ENCODE results near the gene CA7.

CA7 gene

GRCh38 chr16:66872559-66872942 is 28.3 kb downstream of the CA7 start:
- in situ Hi-C loops (cut with HindIII; ENCODE audit: low sequenced_read_pairs), result no loop called here

- in situ Hi-C loops (cut with HindIII; ENCODE audit: low sequenced_read_pairs), result no loop called here
These were observed 28.9 kb downstream of the CA7 start for GRCh38 chr16:66872943-66873684.

DNA sequence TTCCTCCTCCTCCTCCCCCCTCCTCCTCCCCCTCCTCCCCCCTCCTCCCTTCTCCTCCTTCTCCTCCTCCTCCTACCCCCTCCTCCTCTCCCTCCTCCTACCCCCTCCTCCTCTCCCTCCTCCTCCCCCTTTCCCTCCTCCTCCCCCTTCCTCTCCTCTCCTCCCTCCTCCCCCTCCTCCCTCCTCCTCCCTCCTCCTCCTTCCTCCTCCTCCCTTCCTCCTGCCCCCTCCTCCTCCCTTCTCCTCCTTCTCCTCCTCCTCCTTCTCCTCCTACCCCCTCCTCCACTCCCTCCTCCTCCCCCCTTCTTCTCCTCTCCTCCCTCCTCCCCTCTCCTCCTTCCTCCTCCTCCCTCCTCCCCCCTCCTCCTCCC is 29.5 kb downstream of the CA7 start:
- in situ Hi-C loops (cut with HindIII; ENCODE audit: low sequenced_read_pairs), result no loop called here

DNA sequence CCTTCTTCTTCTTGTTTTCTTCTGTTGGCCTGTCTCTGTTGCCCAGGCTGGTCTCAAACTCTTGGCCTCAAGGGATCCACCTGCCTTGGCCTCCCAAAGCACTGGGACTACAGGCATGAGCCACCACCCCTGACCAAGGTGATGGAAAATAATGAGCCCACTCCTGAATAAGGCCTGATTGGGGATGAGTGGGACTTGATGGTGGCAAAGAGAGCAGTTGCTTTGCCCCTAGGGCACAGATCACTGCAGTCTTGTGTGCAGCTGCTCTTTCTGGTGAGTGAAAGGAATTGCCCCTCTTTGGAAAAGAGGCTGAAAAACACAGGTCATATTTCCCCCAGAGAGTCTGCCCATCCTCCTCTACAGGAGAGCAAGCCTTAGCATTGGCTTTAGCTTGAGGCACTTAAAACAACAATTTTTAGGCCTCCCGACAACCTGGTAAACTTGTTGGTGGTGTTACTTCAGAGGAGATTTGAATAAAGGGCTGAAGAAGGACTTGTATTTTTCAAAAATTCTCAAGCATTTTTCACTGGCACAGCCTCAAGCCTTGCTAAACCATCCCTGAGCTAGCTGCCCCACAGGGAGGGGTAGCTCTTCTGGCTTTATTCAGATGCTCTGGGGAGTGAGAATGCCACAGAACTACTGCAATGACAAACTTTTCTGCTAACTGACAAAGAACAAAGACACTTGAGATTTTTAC is 30.0 kb downstream of the CA7 start:
- in situ Hi-C loops (cut with HindIII; ENCODE audit: low sequenced_read_pairs), result no loop called here

DNA sequence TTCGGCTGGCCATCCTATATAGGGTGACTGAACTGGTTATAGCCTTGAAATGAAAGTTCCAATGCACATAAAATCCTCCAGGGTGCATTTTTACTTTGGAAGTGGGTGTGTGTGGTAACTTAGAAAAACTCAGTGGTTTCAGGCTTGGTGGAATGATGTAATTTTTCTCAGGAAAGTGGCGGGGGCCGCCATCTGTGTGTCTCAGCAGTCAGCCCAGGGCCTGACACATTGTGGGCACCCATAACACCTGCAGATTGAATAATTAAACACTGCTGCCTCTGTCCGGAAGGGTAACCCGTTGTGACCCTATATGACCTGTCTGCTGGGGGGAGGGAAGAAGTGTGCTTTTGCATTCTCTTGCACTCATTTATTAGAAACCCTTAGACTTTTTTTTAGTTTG is 33.9 kb downstream of the CA7 start:
- in situ Hi-C loops (cut with HindIII; ENCODE audit: low sequenced_read_pairs), result no loop called here

DNA sequence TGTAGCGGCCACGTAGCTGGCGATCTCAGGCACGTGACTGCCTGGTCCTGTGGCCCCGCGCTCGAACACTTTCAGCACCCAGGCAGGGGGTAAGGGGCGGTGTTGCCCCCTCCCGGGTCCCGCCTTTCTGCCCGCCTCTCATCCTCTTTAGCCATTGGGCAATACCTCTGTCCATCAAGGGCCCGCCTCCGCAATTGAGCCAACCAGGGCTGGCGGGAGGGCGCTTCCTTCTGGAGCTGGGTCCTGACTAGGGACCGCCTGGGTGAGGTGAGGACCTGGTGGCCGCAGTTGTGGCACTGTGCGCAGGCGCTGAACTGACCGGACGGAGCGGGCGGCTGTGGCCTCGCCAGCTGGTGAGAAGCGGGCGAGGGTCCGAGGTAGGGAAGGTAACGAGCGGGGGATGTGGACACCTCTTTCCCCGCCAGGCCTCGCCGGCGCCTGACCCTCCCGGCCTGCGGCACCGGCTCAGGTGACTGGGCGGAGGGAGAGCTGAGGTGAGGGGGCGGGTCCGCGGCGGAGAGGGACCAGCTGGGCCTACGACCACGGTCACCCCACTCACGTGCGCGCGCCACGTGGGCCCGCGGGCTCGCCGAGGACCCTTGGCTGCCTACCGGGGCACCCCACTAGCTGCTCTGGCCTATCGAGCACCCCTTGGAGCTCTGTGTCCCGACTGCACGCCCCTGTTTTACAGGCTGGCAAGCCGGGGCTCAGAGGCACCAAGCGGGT is 36.2 kb downstream of the CA7 start, which contains the start of gene PDP2:
PDP2 (plus strand) TSS at position 228 of the 726 bp plus-strand sequence. CDS start 3,770 bp downstream, outside the sequence.
- in situ Hi-C loops (cut with HindIII; ENCODE audit: low sequenced_read_pairs), result loop anchor here (5.0 kb wide), 1 partner anchor 57 kb away; the partner anchor contains the start of gene CES2

- in situ Hi-C loops (cut with HindIII; ENCODE audit: low sequenced_read_pairs), result loop anchor here (5.0 kb wide), 1 partner anchor 56 kb away; the partner anchor contains the start of gene CES2
These were observed 36.8 kb downstream of the CA7 start for GRCh38 chr16:66881014-66881417.

- in situ Hi-C loops (cut with HindIII; ENCODE audit: low sequenced_read_pairs), result loop anchor here (5.0 kb wide), 1 partner anchor 56 kb away; the partner anchor contains the start of gene CES2
These were observed 37.3 kb downstream of the CA7 start for GRCh38 chr16:66881560-66881959.

DNA sequence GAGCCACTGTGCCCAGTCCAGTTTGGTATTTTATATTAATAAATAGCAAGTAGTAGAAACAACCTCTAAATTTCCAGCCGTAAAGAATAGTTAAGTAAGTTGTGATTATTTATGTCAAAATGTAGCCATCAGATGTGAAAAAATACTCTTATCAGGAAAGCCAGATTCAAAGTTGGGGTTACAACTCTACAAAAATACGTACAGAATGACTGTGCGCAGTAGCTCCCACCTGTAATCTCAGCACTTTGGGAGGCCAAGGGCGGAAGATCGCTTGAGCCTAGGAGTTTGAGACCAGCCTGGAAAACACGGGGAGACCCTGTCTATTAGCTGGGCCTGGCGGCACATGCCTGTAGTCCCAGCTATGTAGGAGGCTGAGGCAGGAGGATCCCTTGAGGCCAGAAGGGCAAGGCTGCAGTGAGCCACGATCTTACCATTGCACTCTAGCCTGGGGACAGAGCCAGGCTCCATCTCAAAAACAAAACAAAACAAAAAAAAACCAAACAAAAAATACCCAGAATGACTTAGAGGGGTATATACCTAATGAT is 37.8 kb downstream of the CA7 start:
- in situ Hi-C loops (cut with HindIII; ENCODE audit: low sequenced_read_pairs), result loop anchor here (5.0 kb wide), 1 partner anchor 55 kb away; the partner anchor contains the start of gene CES2

DNA sequence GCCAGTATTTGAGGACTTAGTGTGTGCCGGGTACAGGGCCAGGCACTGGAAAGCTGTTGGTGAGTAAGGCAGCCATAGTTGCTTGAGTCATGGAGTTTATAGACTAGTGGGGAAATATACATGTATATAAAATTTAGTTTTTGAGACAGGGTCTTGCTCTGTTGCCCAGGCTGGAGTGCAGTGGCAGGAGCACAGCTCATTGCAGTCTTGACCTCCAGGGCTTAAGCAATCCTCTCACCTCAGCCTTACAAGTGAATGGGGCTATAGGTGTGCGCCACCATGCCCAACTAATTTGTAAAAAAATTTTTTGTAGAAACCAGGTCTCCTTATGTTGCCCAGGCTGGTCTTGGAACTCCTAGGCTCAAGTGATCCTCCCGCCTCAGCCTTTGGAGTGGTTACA is 38.5 kb downstream of the CA7 start:
- in situ Hi-C loops (cut with HindIII; ENCODE audit: low sequenced_read_pairs), result loop anchor here (5.0 kb wide), 1 partner anchor 55 kb away; the partner anchor contains the start of gene CES2

GRCh38 chr16:66885491-66885890 is 41.3 kb downstream of the CA7 start:
- in situ Hi-C loops (cut with HindIII; ENCODE audit: low sequenced_read_pairs), result no loop called here

DNA sequence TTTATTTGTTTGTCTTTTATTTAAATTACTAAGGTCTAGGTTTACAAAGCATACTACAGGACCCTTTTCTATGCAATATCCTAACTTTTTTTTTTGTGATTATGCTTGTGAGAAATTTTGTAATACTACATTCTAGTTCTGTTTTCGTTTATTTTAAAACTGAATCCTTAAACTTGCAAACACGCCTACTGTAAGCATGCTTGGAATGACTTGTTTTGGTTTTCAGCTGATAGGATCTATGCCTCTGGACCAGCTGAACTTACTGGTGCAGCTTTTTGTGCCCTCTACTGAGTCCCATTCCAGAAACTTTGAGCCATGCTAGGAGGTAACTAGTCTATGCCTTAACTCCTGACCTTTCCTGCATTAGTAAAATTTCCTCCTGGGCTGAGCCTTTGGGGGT is 42.1 kb downstream of the CA7 start:
- in situ Hi-C loops (cut with HindIII; ENCODE audit: low sequenced_read_pairs), result no loop called here

DNA sequence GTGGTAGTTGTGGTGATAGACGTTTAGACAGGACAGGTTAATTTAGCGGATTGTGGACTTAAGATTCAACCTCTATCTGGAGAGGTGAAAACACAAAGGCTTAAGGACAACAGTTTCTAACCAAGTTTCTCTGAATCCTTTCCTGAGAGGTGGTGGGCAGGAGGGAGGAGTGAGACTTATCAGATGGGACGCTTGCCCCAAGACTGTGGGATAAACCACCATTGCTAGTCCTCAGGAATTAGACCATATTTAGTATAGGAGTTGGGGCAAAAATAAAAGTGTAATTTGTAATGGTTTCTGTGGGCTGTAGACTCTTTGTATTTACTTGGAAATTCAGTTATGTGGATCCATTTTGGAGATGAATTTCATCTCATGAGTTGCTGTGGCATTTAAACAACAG is 42.7 kb downstream of the CA7 start:
- in situ Hi-C loops (cut with HindIII; ENCODE audit: low sequenced_read_pairs), result no loop called here

GRCh38 chr16:66888647-66889615 is 44.7 kb downstream of the CA7 start:
- in situ Hi-C loops (cut with HindIII; ENCODE audit: low sequenced_read_pairs), result no loop called here

DNA sequence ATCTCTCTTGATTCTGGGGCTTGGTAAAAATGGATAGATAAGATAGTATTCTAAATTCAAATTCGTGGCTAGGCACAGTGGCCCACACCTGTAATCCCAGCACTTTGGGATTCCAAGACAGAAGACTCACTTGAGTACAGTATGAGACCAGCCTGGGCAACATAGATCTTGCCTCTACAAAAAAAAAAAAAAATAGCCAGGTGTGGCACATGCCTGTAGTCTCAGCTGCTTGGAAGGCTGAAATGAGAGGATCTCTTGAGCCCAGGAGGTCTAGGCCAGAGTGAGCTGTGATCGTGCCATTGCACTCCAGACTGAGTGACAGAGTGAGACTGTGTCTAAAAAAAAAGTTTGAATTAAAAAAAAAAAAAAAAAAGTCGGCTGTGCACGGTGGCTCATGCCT is 45.4 kb downstream of the CA7 start:
- in situ Hi-C loops (cut with HindIII; ENCODE audit: low sequenced_read_pairs), result no loop called here

- in situ Hi-C loops (cut with HindIII; ENCODE audit: low sequenced_read_pairs), result no loop called here
These were observed 46.6 kb downstream of the CA7 start for GRCh38 chr16:66890799-66891198.

- in situ Hi-C loops (cut with HindIII; ENCODE audit: low sequenced_read_pairs), result no loop called here
These were observed 47.1 kb downstream of the CA7 start for GRCh38 chr16:66891360-66891759.

GRCh38 chr16:66891797-66892196 is 47.6 kb downstream of the CA7 start:
- in situ Hi-C loops (cut with HindIII; ENCODE audit: low sequenced_read_pairs), result no loop called here

GRCh38 chr16:66894055-66894454 is 49.8 kb downstream of the CA7 start:
- in situ Hi-C loops (cut with HindIII; ENCODE audit: low sequenced_read_pairs), result no loop called here

Measured in endothelial cell of hepatic sinusoid (primary cell).